Neural cell (in vitro differentiated cells): ENCODE data around the gene CPXM2. TPM values are rescaled to one million over a fixed set of nuclear protein-coding genes. Genes with fewer than 3 reads are reported as not detected.

ENCODE experiments used
- H2AFZ ChIP-seq: fragments of 200-600, 300-800 bp; sonication (generic), shearing (Covaris generic); 2 replicates; pipeline ENCODE4 v1.6.0; 2014; ENCODE audit warnings: low read depth, mild to moderate bottlenecking, antibody characterized with exemption, low read length, moderate library complexity
- H3F3A ChIP-seq: fragments of 200-600 bp; shearing (Covaris generic); 2 replicates; pipeline ENCODE4 v1.6.1; 2016; ENCODE audit warnings: mild to moderate bottlenecking, moderate library complexity, mixed read lengths, antibody characterized with exemption, low read length; ENCODE audit not compliant: insufficient read depth, poor library complexity, severe bottlenecking
- H3K27ac ChIP-seq: fragments of 200-600, 300-800 bp; sonication (generic), shearing (Covaris generic); 2 replicates; pipeline ENCODE4 v1.5.1; 2014; ENCODE audit warnings: mild to moderate bottlenecking, low read length, moderate library complexity
- H3K27me3 ChIP-seq: fragments of 300-800, 200-600 bp; sonication (generic), shearing (Covaris generic); 2 replicates; pipeline ENCODE4 v1.6.0; 2014; ENCODE audit warnings: mild to moderate bottlenecking, low read depth, low read length, moderate library complexity; ENCODE audit not compliant: insufficient read depth
- H3K36me3 ChIP-seq: fragments of 300-800, 200-600 bp; sonication (generic), shearing (Covaris generic); 2 replicates; pipeline ENCODE4 v1.5.1; 2014; ENCODE audit warnings: mild to moderate bottlenecking, antibody characterized with exemption, low read length, moderate library complexity; ENCODE audit not compliant: insufficient read depth
- H3K4me2 ChIP-seq: fragments of 300-800, 200-600 bp; sonication (generic), shearing (Covaris generic); 2 replicates; pipeline ENCODE4 v1.6.0; 2014; ENCODE audit warnings: mild to moderate bottlenecking, low read length
- H3K4me3 ChIP-seq: fragments of 300-800, 200-600 bp; sonication (generic), shearing (Covaris generic); 2 replicates; pipeline ENCODE4 v1.5.1; 2014; ENCODE audit warnings: mild to moderate bottlenecking, low read length, moderate library complexity
- H3K79me2 ChIP-seq: fragments of 200-600 bp; shearing (Covaris generic); replicated peaks from 2 replicates; pipeline ENCODE4 v1.6.0; 2014; ENCODE audit warnings: mild to moderate bottlenecking, low read length, moderate library complexity; ENCODE audit not compliant: insufficient read depth
- H3K9ac ChIP-seq: fragments of 300-800, 200-600 bp; sonication (generic), shearing (Covaris generic); 2 replicates; pipeline ENCODE4 v1.6.1; 2016; ENCODE audit warnings: mild to moderate bottlenecking, low read length, mixed read lengths
- H3K9me2 ChIP-seq: fragments of 200-600 bp; shearing (Covaris generic); 2 replicates; pipeline ENCODE4 v1.6.1; 2016; ENCODE audit warnings: mild to moderate bottlenecking, low read length, mixed read lengths; ENCODE audit not compliant: insufficient read depth
- H3K9me3 ChIP-seq: fragments of 200-600, 300-800 bp; sonication (generic), shearing (Covaris generic); 2 replicates; pipeline ENCODE4 v1.6.1; 2016; ENCODE audit warnings: mild to moderate bottlenecking, mixed run types, low read length, moderate library complexity, mixed read lengths
- H4K20me1 ChIP-seq: fragments of 200-600 bp; shearing (Covaris generic); 2 replicates; pipeline ENCODE4 v1.6.1; 2016; ENCODE audit warnings: mild to moderate bottlenecking, mixed run types; ENCODE audit not compliant: insufficient read depth
- EP300 ChIP-seq: fragments of 450-650 bp; conservative IDR thresholded peaks from 2 replicates; pipeline ENCODE4 v1.6.1; 2014; ENCODE audit warnings: antibody characterized with exemption, mild to moderate bottlenecking, moderate library complexity; ENCODE audit not compliant: poor library complexity, severe bottlenecking
- EZH2 ChIP-seq: fragments of 200-600, 300-800 bp; shearing (Covaris generic), sonication (generic); IDR thresholded peaks from 2 replicates; pipeline ENCODE4 v1.6.1; 2014; ENCODE audit warnings: antibody characterized with exemption, low read length, borderline replicate concordance, mild to moderate bottlenecking; ENCODE audit not compliant: insufficient read depth, poor library complexity, severe bottlenecking
- MXI1 ChIP-seq: fragments of 450-650 bp; conservative IDR thresholded peaks from 2 replicates; pipeline ENCODE4 v1.6.1; 2014; ENCODE audit warnings: antibody characterized with exemption, mild to moderate bottlenecking; ENCODE audit not compliant: poor library complexity, severe bottlenecking
- POLR2AphosphoS5 ChIP-seq: IDR thresholded peaks from 2 replicates; pipeline ENCODE4 v1.6.1; 2012
- RAD21 ChIP-seq: fragments of 450-650 bp; conservative IDR thresholded peaks from 2 replicates; pipeline ENCODE4 v1.6.1; 2014; ENCODE audit warnings: antibody characterized with exemption, mild to moderate bottlenecking, moderate library complexity
- SMC3 ChIP-seq: fragments of 450-650 bp; conservative IDR thresholded peaks from 2 replicates; pipeline ENCODE4 v1.6.1; 2014; ENCODE audit warnings: antibody characterized with exemption, mild to moderate bottlenecking, moderate library complexity; ENCODE audit not compliant: poor library complexity
- TAF1 ChIP-seq: IDR thresholded peaks from 2 replicates; pipeline ENCODE4 v1.6.1; 2012; ENCODE audit warnings: low read depth
- polyA plus RNA-seq: library from polyadenylated mRNA; depleted of rRNA; stranded (reverse); fragments of >200 nt; gene quantifications from 2 replicates; pipeline ENCODE4 v1.2.3, GENCODE V29; 2014
- TF ChIP-seq, protein P1 (sequence below): IDR thresholded peaks from 2 replicates; pipeline ENCODE4 v1.6.1; 2012; ENCODE audit warnings: borderline replicate concordance
- TF ChIP-seq, protein P2 (sequence below): fragments of 450-650 bp; IDR thresholded peaks from 2 replicates; pipeline ENCODE4 v1.5.1; 2014; ENCODE audit warnings: antibody characterized with exemption, mild to moderate bottlenecking, moderate library complexity; ENCODE audit not compliant: poor library complexity, severe bottlenecking

The CPXM2 gene
- polyA plus RNA-seq, 1 donor from 2014 or later, result not detected

DNA sequence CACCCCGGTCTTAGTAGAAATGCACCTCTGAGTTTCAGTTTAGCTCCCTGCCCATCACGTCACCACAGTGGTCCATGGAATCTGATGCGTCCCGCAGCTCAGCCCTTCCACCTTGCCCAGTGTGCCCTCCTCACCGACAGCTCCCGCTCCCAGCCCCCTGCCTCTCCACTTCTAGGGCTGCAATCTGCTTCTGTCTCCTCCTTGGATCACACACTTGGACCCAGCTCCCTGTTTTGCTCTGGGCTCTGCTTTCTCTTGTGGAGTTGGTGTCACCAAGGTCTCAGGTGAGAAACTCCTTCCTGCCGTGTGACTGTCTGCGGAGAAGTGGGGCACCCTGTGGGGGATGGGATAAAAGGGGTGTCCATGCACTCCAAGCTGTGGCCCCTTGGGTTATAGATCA is 187.5 kb downstream of the CPXM2 start:
- Histone ChIP-seq H3K9ac (no peak overlapping the region), H3K79me2 (no peaks in the 10 kb centered on the region), H2AFZ (no peak overlapping the region), H3K9me2 (no peaks in the 10 kb centered on the region), H4K20me1 (no peaks in the 10 kb centered on the region), H3K4me3 (no peak overlapping the region), H3K27ac (no peak overlapping the region), H3K27me3 (no peaks in the 10 kb centered on the region), H3F3A (no peaks in the 10 kb centered on the region), H3K9me3 (no peaks in the 10 kb centered on the region), H3K36me3 (no peaks in the 10 kb centered on the region), H3K4me2 (no peak overlapping the region)
- TF ChIP-seq TAF1 (no peak), EP300 (no peak), RAD21 (no peak), POLR2AphosphoS5 (no peak), SMC3 (no peak), EZH2 (no peak), MXI1 (no peak)
- TF ChIP-seq, protein P1, sequence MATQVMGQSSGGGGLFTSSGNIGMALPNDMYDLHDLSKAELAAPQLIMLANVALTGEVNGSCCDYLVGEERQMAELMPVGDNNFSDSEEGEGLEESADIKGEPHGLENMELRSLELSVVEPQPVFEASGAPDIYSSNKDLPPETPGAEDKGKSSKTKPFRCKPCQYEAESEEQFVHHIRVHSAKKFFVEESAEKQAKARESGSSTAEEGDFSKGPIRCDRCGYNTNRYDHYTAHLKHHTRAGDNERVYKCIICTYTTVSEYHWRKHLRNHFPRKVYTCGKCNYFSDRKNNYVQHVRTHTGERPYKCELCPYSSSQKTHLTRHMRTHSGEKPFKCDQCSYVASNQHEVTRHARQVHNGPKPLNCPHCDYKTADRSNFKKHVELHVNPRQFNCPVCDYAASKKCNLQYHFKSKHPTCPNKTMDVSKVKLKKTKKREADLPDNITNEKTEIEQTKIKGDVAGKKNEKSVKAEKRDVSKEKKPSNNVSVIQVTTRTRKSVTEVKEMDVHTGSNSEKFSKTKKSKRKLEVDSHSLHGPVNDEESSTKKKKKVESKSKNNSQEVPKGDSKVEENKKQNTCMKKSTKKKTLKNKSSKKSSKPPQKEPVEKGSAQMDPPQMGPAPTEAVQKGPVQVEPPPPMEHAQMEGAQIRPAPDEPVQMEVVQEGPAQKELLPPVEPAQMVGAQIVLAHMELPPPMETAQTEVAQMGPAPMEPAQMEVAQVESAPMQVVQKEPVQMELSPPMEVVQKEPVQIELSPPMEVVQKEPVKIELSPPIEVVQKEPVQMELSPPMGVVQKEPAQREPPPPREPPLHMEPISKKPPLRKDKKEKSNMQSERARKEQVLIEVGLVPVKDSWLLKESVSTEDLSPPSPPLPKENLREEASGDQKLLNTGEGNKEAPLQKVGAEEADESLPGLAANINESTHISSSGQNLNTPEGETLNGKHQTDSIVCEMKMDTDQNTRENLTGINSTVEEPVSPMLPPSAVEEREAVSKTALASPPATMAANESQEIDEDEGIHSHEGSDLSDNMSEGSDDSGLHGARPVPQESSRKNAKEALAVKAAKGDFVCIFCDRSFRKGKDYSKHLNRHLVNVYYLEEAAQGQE, result no peak
- TF ChIP-seq, protein P2, sequence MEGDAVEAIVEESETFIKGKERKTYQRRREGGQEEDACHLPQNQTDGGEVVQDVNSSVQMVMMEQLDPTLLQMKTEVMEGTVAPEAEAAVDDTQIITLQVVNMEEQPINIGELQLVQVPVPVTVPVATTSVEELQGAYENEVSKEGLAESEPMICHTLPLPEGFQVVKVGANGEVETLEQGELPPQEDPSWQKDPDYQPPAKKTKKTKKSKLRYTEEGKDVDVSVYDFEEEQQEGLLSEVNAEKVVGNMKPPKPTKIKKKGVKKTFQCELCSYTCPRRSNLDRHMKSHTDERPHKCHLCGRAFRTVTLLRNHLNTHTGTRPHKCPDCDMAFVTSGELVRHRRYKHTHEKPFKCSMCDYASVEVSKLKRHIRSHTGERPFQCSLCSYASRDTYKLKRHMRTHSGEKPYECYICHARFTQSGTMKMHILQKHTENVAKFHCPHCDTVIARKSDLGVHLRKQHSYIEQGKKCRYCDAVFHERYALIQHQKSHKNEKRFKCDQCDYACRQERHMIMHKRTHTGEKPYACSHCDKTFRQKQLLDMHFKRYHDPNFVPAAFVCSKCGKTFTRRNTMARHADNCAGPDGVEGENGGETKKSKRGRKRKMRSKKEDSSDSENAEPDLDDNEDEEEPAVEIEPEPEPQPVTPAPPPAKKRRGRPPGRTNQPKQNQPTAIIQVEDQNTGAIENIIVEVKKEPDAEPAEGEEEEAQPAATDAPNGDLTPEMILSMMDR, result no peak

DNA sequence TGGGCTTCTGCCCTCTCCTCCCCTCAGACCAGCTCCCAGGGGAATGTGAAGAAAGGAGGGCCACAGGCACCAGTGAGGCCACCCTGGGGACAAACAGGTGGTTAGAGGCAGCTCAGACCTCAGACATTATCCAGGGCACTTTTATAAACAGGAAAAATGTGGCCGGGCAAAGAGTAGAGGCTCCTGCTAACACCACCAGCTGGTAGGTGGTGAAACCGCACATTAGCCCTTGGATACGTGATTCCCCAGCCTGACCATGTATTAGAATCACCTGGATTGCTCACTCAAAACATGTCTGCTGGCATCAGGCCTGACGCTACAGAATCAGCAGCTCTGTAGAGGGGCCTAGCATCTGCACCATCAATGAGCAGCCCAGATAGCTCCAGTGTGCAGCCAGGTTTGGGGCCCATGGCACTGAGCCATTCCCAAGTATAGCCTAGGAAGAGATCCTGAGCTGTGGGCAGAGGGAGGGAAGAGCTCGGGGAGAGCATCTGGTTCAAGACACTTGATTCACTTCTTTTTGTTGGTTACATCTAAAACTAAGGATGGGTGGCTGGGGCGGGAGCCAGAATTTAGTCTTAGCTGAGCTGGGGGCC is 188.3 kb downstream of the CPXM2 start:
- Histone ChIP-seq H3K4me2 (no peak overlapping the region), H3K27ac (no peak overlapping the region), H3K27me3 (no peaks in the 10 kb centered on the region), H3K9me3 (no peaks in the 10 kb centered on the region), H2AFZ (no peak overlapping the region), H3K9ac (no peak overlapping the region), H3K36me3 (no peaks in the 10 kb centered on the region), H4K20me1 (no peaks in the 10 kb centered on the region), H3F3A (no peaks in the 10 kb centered on the region), H3K79me2 (no peaks in the 10 kb centered on the region), H3K9me2 (no peaks in the 10 kb centered on the region), H3K4me3 (no peak overlapping the region)
- no peak for TF ChIP-seq MXI1
- no peak for TF ChIP-seq POLR2AphosphoS5
- TF ChIP-seq, protein P1, result no peak
- no peak for TF ChIP-seq EZH2
- TF ChIP-seq SMC3, result no peak
- no peak for TF ChIP-seq TAF1
- TF ChIP-seq RAD21, result no peak
- TF ChIP-seq, protein P2, result no peak
- TF ChIP-seq EP300, result no peak
